Stimulated activated CD4-positive, alpha-beta T cell treated with anti-CD3 and anti-CD28 coated beads, Interleukin-2, amount 100 ng/mL, for 4 hours (primary cell): ENCODE results near the gene TTC29.
"Not testable (repeated sequence)": the region's sequence is repeated elsewhere in the genome, so short reads cannot be mapped to it uniquely, and the experiment has no call there.

ENCODE experiments used
- DNase-seq: peaks from one replicate; pipeline ENCODE4 v3.0.0-alpha.2; 2020; ENCODE audit warnings: low read depth

TTC29 gene

GRCh38 chr4:146699910-146700309 lies 245.8 kb downstream of the TTC29 start:
- DNase-seq = no peak

GRCh38 chr4:146674829-146675570 lies 270.7 kb downstream of the TTC29 start:
- DNase-seq = no peak

- not testable (repeated sequence) for DNase-seq
Measured at GRCh38 chr4:146663968-146664311, 281.7 kb downstream of the TTC29 start.

- no peak for DNase-seq
Measured at GRCh38 chr4:146661367-146661766, 284.3 kb downstream of the TTC29 start.
